Prostate gland (tissue), 2 donors: ENCODE results near the gene SLITRK6.

Experiments used
- CTCF ChIP-seq, 4 experiments: fragments of 200-600 bp in 2 of 4; fragments of 450-650 bp in 2 of 4; sonication (generic) in 2 of 4; IDR thresholded peaks; 1 replicate in 3 of 4; 2 replicates in 1 of 4; pipeline ENCODE4 v1.5.1; 2016 to 2019; ENCODE audit warnings: antibody characterized with exemption in 4 of 4, mild to moderate bottlenecking in 2 of 4, moderate library complexity in 2 of 4
- POLR2A ChIP-seq: fragments of 450-650 bp; IDR thresholded peaks from one replicate; pipeline ENCODE4 v1.6.1; 2016; ENCODE audit warnings: antibody characterized with exemption, mild to moderate bottlenecking
- POLR2AphosphoS5 ChIP-seq: sonication (generic); formaldehyde crosslinking; IDR thresholded peaks from one replicate; pipeline ENCODE4 v1.6.1; 2017; ENCODE audit warnings: antibody characterized with exemption

- TF ChIP-seq CTCF (IDR thresholded peaks at IDR 0.05) (no peak), POLR2AphosphoS5 (no peak), POLR2A (no peak)
These were observed 663 bp downstream of the SLITRK6 start for GRCh38 chr13:85798556-85798955.
